Lung (tissue), 12 donors: Measurements from ENCODE around the gene ZG16. TPM values are rescaled to one million over a fixed set of nuclear protein-coding genes. Genes with fewer than 3 reads are reported as not detected.
"Not testable (repeated sequence)": the region's sequence is repeated elsewhere in the genome, so short reads cannot be mapped to it uniquely, and the experiment has no call there.

Experiments
- ATAC-seq: fragments of 200-7000 bp; cut with Tn5 transposase; one replicate; pipeline ENCODE4 v1.9.1; 2020; ENCODE audit warnings: moderate number of reproducible peaks; ENCODE audit not compliant: insufficient read depth, low FRiP score
- DNase-seq, 3 donors: peaks; one replicate each; pipeline ENCODE4 v3.0.0-alpha.2; 2013 to 2017
- H3K27ac ChIP-seq, 2 donors: one replicate each; pipeline ENCODE4 v1.5.1; 2013; ENCODE audit warnings: mild to moderate bottlenecking in 2 of 2, moderate library complexity in 2 of 2, control low read depth in 1 of 2, inconsistent platforms in 1 of 2, low read depth in 1 of 2, low read length in 1 of 2
- H3K27me3 ChIP-seq, 3 donors: one replicate each; pipeline ENCODE4 v1.5.1; 2013; ENCODE audit warnings: low read length in 2 of 3; ENCODE audit not compliant: control insufficient read depth in 3 of 3, insufficient read depth in 3 of 3
- H3K36me3 ChIP-seq, 4 donors: one replicate each; pipeline ENCODE4 v1.5.1; 2013; ENCODE audit warnings: low read length in 4 of 4, mild to moderate bottlenecking in 1 of 4, moderate library complexity in 1 of 4; ENCODE audit not compliant: control insufficient read depth in 4 of 4, insufficient read depth in 4 of 4
- H3K4me1 ChIP-seq, 5 donors: one replicate each; pipeline ENCODE4 v1.5.1; 2013; ENCODE audit warnings: low read length in 5 of 5, mild to moderate bottlenecking in 2 of 5, moderate library complexity in 1 of 5; ENCODE audit not compliant: control insufficient read depth in 5 of 5, insufficient read depth in 5 of 5
- H3K4me3 ChIP-seq: one replicate; pipeline ENCODE4 v1.5.1; 2013; ENCODE audit warnings: mild to moderate bottlenecking, control low read depth, moderate library complexity
- H3K9ac ChIP-seq, 2 donors: one replicate each; pipeline ENCODE4 v1.5.1; 2013; ENCODE audit warnings: low read length in 2 of 2, control low read depth in 1 of 2; ENCODE audit not compliant: insufficient read depth in 1 of 2
- H3K9me3 ChIP-seq, 4 donors: one replicate each; pipeline ENCODE4 v1.5.1; 2013; ENCODE audit warnings: low read length in 3 of 4, mild to moderate bottlenecking in 1 of 4, moderate library complexity in 1 of 4; ENCODE audit not compliant: control insufficient read depth in 4 of 4, insufficient read depth in 3 of 4
- CTCF ChIP-seq: IDR thresholded peaks from 2 replicates; pipeline ENCODE4 v1.5.1; 2012; ENCODE audit warnings: mild to moderate bottlenecking; ENCODE audit errors: control extremely low read depth, extremely low read depth
- WGBS, 2 donors: extraction: QIAGEN DNeasy Blood & Tissue Kit; methylation state at CpG; one replicate each; pipeline ENCODE4 v1.1.7; 2013; 5-methylcytosine and 5-hydroxymethylcytosine counted together
- polyA plus RNA-seq, 2 donors: library from polyadenylated mRNA; stranded (reverse); fragments of 200-250 nt; gene quantifications; one replicate each; pipeline ENCODE4 v1.2.1, GENCODE V29; 2013
- total RNA-seq, 2 donors: library from RNA; depleted of rRNA in 1 of 2; stranded (reverse); fragments of >200 nt in 1 of 2; gene quantifications; one replicate each; pipeline ENCODE4 v1.2.1, GENCODE V29; 2014 to 2021
- donor health status: control.
- donor health status: control.
- donor health status: Bipolar disorder and iron deficiency.
- donor health status: healthy.
- donor health status: DM: yes; HTN: yes; CAD: no.

ZG16 gene
- total and polyA plus RNA-seq, 4 donors, result 0.01 to 0.06 (median 0.04) TPM; not detected in 1

DNA sequence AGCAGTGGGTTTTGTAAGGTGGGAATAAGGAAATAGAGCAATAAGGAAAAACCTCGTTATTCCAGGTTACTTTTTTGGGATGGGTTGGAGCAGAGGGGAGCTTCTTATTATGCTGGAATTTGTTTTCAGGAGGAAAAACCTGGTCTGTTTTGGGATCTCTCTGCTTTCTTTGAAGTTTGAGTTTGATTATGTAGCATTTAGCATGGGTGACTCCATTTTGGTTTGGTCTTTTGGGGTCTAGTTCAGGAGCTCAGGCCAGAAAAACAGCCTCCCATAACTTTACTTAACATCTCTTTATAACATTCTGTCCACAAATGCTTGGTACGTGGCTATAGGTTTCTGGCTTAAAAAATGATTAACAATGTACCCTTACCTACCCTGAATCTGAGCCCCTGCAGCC lies 8.5 kb upstream of the ZG16 start:
- Histone ChIP-seq H3K9ac (no peak overlapping the region), H3K36me3 (no peaks in the 10 kb centered on the region), H3K9me3 (no peaks in the 10 kb centered on the region), H3K4me3 (no peak overlapping the region), H3K27ac (no peak overlapping the region), H3K27me3 (no peaks in the 10 kb centered on the region), H3K4me1 (no peaks in the 10 kb centered on the region)
- 90 to 92% methylated on average over 2 of the region's 2 CpGs for WGBS, 2 donors
- ATAC-seq (no peak), DNase-seq (no peak)
- TF ChIP-seq CTCF, result no peak

DNA sequence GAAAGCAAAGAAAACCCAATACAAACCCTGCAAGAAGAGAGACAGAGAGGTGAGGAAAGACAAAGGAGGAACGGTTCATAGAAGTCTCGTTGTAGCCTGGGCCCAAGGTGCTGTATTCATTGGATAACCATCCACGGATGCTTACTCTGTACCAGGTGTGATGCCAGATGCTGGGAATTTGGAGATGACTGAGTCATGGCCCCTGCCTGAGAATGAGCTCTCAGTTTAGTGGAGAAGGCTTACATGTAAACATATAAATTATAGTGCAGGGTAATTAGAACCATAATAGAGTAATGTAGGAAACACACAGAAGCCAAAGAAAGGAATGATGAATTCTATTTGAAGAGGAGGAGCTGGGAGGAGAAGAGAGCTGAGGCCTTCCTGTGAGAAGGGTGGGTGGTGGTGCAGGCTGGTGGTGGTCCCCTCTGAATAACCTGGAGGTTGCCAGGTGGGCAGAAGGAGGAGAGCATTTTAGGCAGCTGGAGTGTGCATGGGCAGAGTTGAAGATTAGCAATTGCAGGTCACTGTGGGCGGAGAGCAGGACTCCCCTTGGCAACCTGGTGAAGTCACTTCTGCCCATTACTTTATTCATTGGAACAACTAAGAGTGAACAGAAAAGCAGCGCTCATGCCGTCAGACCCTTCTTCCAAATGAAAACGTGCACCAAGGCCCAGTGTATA lies 7.7 kb upstream of the ZG16 start:
- no peak overlapping the region for H3K9ac ChIP-seq

GRCh38 chr16:29772330-29772729 lies 5.7 kb upstream of the ZG16 start:
- not testable (repeated sequence) for H3K9me3 ChIP-seq, H3K9ac ChIP-seq, H3K27ac ChIP-seq, H3K4me3 ChIP-seq, ATAC-seq, H3K4me1 ChIP-seq, H3K36me3 ChIP-seq, H3K27me3 ChIP-seq, DNase-seq
- WGBS, 2 donors, result 70 to 81% methylated on average over 7 of the region's 7 CpGs

More for the DNA sequence above, 7.7 kb upstream of the ZG16 start:
- Histone ChIP-seq H3K4me1 (no peaks in the 10 kb centered on the region), H3K27ac (no peak overlapping the region), H3K9me3 (no peaks in the 10 kb centered on the region), H3K36me3 (no peaks in the 10 kb centered on the region), H3K27me3 (no peaks in the 10 kb centered on the region), H3K4me3 (no peak overlapping the region)
- TF ChIP-seq CTCF, result no peak
- DNase-seq, result no peak
- 59 to 75% methylated on average over 7 of the region's 7 CpGs for WGBS, 2 donors
- no peak for ATAC-seq

DNA sequence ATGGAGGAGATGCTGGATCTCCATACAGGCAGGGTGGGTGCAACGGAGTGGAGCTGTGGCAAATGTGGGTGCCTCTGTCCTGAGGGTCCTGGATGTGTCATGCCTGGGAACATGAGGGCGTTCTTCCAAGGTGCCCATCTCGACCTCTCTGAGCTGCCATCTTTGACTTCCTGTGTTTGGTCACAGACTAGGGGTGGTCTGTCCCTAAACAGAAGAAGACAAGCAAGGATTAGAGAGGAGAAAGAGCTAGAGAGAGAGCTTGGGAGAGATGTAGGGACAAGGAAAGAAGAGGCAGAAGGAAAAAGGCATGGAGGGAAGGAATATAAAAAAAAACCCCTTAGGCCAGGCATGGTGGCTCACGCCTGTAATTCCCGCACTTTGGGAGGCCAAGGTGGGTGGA lies 3.3 kb upstream of the ZG16 start:
- Histone ChIP-seq H3K4me3 (no peak overlapping the region), H3K36me3 (no peaks in the 10 kb centered on the region), H3K27me3 (no peaks in the 10 kb centered on the region), H3K4me1 (no peaks in the 10 kb centered on the region), H3K9ac (no peak overlapping the region), H3K9me3 (no peaks in the 10 kb centered on the region), H3K27ac (no peak overlapping the region)
- ATAC-seq (no peak), DNase-seq (no peak)
- 87 to 92% methylated on average over 5 of the region's 5 CpGs for WGBS, 2 donors
- TF ChIP-seq CTCF, result no peak
